ENCODE results near the gene PLAAT5.
A peak's percentile ranks its signal among the peaks of the same experiment; 100 is the strongest.

PLAAT5 gene

DNA sequence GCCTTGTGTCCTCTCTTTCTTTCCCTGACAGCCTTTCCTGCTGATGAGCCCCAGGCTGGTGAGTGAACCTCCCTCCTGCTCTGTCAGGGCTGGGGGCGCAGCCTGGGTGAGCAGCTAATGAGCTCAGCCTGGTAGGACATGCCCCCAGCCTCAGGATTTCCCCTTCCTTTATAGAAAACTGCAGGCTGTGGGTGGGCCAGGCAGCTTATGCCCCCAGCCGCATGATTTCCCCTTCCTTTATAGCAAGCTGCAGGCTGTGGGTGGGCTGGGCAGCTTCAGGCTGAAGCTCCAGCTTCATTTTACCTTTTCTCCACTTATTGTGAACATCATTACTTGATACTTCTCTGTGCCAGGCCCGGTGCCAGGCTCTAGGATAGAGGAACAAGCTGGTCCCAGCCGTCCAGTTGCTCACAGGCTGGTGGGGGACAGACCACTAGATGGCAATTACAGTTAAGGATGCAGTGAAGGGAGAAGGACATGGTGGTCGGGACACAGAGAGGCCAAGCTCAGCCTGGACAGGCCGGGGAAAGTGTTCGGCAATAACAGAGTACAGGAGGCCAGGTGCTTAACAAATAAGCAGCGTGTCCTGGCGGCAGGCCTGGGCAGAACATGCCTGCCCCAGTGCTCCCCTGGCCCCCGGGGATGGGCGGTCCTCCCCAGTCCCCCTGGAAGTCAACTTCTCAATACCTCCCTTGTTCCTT, 20.2 kb upstream of the PLAAT5 start:
- DNase-seq: no peak

DNA sequence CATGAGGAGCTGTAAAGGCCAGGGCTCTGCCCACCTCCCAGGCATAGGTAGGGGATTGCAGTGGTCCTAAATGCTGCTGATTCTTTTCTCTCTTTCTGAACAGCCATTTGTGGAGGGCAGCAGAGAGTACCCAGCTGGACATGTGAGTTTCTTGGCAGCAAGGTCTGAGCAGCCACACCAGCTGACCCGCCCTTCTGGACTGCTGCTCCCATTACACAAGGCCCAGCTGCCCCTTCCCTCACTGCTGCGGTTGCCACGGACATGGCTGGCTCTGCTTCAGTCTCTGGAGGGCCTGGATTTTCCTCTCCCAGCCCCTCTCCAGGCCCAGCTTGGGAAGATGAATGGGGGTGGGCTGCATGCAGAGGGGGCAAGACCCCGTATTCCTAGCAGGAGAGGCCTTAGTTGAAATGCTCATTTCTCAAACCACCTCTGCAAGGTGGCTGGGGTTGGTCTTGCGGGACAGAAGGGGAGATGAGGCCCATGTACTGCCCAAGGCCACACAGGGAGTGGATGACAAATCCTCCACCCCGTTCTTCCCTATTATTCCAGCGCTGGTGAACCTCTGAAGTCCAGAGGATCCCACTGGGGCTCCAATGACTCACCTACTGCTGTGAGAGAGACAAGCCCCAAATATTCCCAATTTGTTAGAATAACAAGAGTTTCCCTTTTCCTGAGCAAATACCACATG, 19.5 kb upstream of the PLAAT5 start:
- DNase-seq: no peak

DNA sequence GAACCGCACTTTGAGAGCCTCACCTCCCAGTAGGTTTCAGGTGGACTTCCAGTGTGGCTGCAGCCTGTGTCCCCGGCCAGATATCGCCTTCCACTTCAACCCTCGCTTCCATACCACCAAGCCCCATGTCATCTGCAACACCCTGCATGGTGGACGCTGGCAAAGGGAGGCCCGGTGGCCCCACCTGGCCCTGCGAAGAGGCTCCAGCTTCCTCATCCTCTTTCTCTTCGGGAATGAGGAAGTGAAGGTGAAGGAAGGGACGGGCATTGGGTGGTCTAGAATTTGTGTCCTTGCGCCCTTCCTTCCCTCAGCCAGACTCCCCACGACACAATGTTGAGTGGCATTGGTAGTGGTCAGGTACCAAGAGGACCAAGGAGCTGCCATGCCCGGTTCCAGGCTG, 17.8 kb upstream of the PLAAT5 start:
- no peak for DNase-seq

- DNase-seq: no peak
These were observed 17.0 kb upstream of the PLAAT5 start for GRCh38 chr11:63508009-63508408.

DNA sequence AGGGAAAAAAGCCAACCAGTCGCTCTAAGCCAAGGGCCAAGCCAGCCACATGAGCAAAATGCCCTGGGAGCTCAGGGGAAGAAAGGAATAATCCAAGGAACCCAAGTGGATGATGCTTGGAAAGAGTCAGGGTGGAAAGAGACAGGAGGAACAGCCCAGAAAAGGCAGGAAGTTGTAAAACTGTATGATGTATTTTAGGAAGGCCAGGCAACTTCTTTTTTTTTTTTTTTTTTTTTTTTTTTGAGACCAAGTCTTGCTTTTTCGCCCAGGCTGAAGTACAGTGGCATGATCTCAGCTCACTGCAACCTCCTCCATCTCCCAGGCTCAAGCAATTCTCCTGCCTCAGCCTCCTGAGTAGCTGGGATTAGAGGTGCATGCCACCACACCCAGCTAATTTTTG, 16.5 kb upstream of the PLAAT5 start:
- DNase-seq: no peak

DNA sequence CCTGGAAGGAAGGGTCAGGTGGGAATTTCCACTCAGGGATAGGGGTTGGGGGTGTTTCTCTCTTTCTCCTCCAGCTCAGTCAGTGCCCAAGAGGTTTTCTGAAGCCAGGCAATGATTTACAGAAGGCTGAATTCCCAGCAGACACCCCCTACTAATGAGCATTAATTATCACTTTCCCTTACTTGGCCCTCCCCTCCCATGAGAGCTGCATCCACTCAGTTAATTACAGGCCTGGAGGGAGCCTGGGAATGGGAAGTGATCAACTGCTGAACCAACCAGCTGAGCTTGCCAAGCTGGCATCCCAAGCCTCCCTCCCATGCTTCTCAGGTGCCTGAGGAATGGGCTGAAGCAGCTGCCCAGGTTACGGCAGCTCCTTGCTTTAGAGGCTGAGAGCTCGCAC, 15.9 kb upstream of the PLAAT5 start:
- DNase-seq: peak; percentile 32

- no peak for DNase-seq
These were observed 15.0 kb upstream of the PLAAT5 start, which contains the start of gene LGALS12 for GRCh38 chr11:63505857-63506528. LGALS12 (plus strand) TSS chr11:63506084; CDS start chr11:63506459, 375 bp downstream.

DNA sequence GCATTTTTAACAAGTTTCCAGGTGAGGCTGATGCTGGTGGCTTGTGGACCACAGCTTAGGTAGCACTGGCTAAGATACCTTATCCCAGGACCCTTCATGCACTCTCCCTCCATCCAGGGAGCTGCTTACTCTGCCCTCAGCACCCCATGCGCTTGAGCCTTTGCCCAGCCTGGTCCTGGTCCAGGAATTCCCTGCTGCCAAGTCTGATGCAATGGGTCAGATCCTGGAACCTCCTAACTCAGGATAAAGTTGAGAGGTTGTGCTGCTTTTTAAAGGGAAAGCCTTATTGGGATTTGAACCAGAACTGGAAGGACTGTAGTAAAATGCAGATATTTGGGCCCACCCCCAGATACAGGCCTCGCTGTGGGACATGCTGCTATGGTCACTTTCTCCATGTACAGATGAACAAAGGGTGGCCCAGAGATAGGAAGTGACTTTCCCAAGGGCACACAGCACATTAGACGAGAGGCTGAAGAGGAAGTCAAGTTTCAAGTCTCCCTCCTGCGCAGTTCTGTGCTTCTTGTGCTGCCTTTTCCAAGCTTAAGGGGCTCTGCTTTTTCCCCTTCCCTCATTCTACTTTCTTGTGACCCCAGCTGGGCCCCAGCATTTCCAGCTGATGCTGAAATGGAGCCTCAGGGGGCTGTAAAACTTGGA, 14.1 kb upstream of the PLAAT5 start:
- DNase-seq: no peak

DNA sequence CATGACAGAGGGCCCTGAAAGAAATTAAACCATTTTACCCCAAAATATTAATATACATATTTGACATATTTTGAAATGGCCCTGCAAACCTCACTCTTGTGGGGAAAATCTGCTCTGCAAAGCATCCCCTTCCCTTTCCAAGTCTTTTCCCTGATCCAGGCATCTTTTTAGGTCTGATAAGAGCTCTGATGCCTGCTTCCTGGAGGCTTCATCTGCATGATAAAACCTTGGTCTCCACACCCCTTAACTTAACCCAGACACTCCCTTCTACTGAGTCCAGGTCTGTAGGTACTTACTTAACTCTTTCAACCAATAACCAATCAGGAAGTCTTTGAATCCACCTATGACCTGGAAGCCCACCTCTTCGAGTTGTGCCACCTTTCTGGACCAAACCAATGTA, 13.1 kb upstream of the PLAAT5 start:
- DNase-seq: no peak

GRCh38 chr11:63503492-63503891, 12.5 kb upstream of the PLAAT5 start:
- DNase-seq: no peak

DNA sequence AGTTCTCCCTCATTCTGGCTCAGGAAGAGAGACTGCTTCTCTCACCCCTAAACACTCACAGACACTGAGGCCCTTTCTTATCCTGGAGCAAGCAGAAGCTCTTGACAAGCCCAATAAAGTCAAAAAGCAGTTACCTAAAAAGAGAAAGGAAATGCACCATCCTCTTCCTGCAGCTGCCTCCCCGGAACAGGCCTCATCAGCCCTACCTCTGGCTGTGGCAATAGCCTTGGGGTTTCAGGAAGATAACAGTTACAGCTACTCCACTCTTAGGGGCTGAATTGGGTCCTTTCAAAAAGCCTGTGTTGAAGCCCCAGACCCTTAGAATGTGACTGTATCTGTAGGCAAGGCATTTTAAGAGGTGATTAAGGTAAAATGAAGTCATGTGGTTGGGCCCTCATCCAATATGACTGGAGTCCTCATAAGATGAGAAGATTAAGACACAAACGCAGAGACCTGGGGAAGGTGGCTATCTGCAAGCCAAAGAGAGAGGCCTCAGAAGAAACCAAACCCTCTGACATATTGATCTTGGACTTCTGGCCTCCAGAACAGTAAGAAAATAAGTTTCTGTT, 11.4 kb upstream of the PLAAT5 start:
- no peak for DNase-seq

DNA sequence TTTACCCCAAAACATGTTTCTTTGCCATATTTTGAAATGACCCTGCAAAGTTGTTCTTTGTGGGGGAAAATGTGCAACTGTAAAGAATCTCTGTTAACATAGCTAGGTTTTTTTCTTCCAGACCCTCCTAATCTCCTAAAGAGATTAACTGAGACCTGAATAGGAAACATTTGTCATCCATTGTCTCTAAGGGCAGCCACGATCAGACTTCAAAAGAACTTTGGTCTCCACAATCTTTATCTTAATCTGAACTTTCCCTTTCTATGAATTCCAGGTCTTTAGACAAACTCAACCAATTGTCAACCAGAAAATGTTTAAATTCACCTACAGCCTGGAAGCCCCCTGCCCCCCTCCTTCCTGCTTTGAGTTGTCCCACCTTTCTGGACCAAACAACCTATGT, 10.3 kb upstream of the PLAAT5 start:
- DNase-seq: no peak

DNA sequence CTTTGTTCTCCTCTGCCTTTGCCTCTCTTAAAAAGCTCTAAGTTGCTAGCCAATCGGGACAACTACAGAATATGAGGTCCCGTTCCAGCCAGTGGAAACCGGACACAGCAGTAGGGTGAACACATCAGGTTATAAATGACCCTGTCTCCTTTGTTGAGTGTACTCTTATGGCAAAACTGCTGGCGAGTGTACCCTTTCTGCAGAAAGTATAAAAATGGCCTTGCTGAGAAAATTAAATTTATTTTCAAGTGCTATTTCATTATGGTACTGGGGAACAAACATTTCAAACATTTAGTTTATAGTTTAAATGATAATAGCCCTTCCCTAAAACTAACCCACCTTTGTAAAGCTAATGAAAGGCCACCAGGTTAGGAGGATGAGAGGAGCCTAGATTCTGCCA, 8.9 kb upstream of the PLAAT5 start:
- no peak for DNase-seq

GRCh38 chr11:63494975-63495374, 4.0 kb upstream of the PLAAT5 start:
- no peak for DNase-seq

- no peak for DNase-seq
These were observed 2.2 kb upstream of the PLAAT5 start for GRCh38 chr11:63493127-63493526.

DNA sequence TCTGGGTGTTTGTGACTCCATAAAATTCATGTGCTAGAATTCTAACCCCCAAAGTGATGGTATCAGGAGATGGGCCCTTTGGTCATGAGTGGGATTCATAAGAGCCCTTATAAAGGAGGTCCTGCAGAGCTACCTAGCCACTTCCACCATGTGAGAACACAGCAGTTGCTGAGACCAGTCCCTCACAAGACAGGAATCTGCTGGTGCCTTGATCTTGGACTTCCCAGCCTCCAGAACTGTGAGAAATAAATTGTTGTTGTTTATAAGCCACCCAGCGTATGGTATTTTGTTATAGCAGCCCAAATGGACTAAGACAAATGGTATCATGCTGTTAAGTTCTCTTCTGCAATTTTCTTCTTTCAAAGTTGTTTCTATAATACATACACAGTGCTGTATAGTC, 1.5 kb upstream of the PLAAT5 start:
- no peak for DNase-seq

- no peak for DNase-seq
These were observed 837 bp upstream of the PLAAT5 start for GRCh38 chr11:63491636-63492372.

DNA sequence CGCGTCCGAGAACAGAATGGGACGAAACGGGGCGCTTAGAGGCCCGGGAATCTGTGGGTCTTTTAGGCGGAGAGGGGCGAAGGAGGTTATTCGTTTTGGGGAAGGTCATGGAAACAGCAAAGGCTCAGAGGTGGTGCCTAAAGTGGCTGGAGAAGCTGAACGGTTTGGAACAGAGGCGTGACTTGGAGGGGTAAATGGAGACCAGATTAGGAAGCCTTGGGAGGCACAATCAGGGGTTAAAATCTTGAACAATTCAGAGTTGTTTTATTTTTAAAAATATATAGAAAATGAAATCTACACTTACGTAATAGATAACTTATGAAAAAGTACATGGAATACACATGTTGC, 247 bp upstream of the PLAAT5 start:
- DNase-seq: no peak

DNA sequence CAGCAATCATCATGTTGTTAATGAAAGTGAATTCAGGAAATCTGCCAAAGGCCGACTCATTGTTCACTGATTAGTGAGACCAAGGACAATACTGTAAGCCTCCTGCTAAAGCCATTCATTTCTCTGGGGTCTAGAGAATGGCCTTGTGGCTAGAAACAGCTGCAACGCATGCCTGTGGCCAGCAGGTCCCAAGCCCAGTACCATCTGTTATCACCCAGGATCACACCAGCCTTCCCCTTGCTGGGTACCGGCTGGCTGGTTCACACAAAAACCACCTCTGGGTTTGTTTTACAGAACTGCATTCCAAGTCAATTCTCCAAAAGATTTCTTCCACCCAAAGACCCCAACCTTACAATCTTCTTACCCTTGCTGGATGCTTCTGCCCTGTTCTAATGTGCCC, 1.1 kb downstream of the PLAAT5 start:
- DNase-seq: no peak

DNA sequence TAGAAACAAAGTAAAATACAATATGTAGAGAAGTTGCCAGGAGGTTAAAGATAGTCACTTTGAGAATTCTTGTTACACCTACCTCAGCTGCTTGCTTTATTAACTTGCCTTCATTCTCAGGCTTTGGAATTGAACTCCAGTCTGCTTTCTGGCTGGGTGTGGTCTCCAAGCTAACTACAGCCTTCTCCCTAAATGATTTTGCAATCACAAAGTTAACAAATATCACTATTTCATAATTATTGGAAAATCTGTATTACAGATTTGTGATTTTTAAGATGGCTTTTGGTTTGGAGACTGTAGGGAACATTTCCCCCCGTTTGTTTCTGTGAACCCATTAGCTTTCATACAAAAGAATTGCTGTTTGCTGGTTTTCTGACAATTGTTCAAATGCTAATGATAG, 2.2 kb downstream of the PLAAT5 start:
- no peak for DNase-seq

GRCh38 chr11:63485777-63486176, 5.2 kb downstream of the PLAAT5 start:
- no peak for DNase-seq

- no peak for DNase-seq
These were observed 10.9 kb downstream of the PLAAT5 start for GRCh38 chr11:63480039-63480438.

DNA sequence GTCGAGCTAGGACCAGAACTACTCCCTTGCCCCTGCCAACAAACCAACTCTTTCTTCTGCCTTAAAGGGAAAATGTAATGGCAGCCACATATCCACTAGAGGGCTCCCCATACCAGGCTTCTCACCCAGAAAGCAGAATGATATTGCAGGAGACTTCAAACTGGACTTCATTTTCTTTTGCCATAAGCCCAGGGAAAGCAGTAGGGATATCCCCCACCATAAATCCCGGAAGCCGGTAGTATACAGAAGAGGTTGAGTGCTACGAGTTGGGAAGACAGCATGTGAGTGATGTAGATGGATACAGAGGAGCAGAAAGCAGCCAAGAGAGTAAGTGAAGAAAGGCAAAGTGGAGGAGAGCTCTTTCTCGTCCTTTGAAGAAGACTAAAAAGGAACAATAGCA, 12.1 kb downstream of the PLAAT5 start:
- DNase-seq: peak; percentile 74

Data from NCI-H2171 treated with DMSO at 0.1 percent for 48 hours (cell line).